PFSK-1 (cell line): ENCODE measurements around the gene ARID3A.

Experiments used
- FOXP2 ChIP-seq: optimal IDR thresholded peaks from 2 replicates; pipeline ENCODE3; 2011; ENCODE audit warnings: borderline replicate concordance, control low read depth, inconsistent platforms; ENCODE audit not compliant: insufficient read depth; ENCODE audit errors: extremely low read length, extremely low read depth
- POLR2AphosphoS5 ChIP-seq: IDR thresholded peaks from 2 replicates; pipeline ENCODE4 v1.6.1; 2012; ENCODE audit warnings: low read depth, mild to moderate bottlenecking, control low read depth, low read length, moderate library complexity
- SIN3A ChIP-seq: IDR thresholded peaks from 2 replicates; pipeline ENCODE4 v1.6.1; 2012; ENCODE audit warnings: mild to moderate bottlenecking, low read length, moderate library complexity, borderline replicate concordance; ENCODE audit not compliant: insufficient read depth
- TAF1 ChIP-seq: IDR thresholded peaks from 2 replicates; pipeline ENCODE4 v1.6.1; 2012; ENCODE audit warnings: low read length, control low read depth, borderline replicate concordance; ENCODE audit not compliant: insufficient read depth
- TF ChIP-seq, protein P1 (sequence below), 2 experiments: IDR thresholded peaks; 2 replicates each; pipeline versions ENCODE4 v1.6.1 to v1.8.0; 2011 to 2012; ENCODE audit warnings: low read depth in 2 of 2, low read length in 2 of 2, control low read depth in 1 of 2, inconsistent platforms in 1 of 2, mild to moderate bottlenecking in 1 of 2, moderate library complexity in 1 of 2; ENCODE audit not compliant: insufficient read depth in 1 of 2

The ARID3A gene

DNA sequence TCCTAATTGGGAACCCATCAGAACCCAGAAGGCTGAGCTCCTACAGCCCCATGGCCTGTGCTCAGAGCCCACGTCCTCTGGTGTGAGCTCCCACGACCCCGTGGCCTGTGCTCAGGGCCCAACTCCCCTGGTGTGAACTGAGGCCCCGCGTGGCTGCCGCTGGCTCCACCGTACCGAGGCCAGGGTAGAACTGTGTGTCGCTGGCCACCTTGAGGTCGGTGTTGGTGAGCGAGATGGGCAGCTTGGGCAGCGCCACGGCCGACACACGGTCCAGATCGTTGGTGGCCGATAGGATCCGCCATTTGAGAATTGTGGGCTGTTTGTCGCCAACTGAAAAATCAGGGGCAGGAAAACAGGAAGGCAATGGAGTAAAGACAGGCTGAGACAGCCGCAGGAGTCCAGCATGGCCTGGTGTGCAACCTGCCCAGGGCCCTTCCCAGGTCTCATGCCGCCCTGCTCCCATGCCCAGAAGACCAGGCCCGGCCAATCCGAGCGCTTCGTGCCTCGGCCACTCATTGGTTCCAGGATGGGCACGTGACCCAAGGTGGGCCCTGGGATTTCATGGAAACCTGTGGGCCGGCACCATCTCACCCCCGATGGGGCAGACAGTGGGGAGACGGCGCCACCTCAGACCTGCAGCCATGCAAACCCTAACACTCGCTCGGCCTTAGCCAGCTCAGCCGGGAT is 44.3 kb upstream of the ARID3A start:
- TF ChIP-seq SIN3A (no peak), POLR2AphosphoS5 (no peak), TAF1 (no peak), FOXP2 (no peak)
- TF ChIP-seq, protein P1, sequence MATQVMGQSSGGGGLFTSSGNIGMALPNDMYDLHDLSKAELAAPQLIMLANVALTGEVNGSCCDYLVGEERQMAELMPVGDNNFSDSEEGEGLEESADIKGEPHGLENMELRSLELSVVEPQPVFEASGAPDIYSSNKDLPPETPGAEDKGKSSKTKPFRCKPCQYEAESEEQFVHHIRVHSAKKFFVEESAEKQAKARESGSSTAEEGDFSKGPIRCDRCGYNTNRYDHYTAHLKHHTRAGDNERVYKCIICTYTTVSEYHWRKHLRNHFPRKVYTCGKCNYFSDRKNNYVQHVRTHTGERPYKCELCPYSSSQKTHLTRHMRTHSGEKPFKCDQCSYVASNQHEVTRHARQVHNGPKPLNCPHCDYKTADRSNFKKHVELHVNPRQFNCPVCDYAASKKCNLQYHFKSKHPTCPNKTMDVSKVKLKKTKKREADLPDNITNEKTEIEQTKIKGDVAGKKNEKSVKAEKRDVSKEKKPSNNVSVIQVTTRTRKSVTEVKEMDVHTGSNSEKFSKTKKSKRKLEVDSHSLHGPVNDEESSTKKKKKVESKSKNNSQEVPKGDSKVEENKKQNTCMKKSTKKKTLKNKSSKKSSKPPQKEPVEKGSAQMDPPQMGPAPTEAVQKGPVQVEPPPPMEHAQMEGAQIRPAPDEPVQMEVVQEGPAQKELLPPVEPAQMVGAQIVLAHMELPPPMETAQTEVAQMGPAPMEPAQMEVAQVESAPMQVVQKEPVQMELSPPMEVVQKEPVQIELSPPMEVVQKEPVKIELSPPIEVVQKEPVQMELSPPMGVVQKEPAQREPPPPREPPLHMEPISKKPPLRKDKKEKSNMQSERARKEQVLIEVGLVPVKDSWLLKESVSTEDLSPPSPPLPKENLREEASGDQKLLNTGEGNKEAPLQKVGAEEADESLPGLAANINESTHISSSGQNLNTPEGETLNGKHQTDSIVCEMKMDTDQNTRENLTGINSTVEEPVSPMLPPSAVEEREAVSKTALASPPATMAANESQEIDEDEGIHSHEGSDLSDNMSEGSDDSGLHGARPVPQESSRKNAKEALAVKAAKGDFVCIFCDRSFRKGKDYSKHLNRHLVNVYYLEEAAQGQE (IDR thresholded peaks at IDR 0.05; ENCODE audit: insufficient read depth in 1 of 2, low read depth in 2 of 2, low read length in 2 of 2), result no peak

DNA sequence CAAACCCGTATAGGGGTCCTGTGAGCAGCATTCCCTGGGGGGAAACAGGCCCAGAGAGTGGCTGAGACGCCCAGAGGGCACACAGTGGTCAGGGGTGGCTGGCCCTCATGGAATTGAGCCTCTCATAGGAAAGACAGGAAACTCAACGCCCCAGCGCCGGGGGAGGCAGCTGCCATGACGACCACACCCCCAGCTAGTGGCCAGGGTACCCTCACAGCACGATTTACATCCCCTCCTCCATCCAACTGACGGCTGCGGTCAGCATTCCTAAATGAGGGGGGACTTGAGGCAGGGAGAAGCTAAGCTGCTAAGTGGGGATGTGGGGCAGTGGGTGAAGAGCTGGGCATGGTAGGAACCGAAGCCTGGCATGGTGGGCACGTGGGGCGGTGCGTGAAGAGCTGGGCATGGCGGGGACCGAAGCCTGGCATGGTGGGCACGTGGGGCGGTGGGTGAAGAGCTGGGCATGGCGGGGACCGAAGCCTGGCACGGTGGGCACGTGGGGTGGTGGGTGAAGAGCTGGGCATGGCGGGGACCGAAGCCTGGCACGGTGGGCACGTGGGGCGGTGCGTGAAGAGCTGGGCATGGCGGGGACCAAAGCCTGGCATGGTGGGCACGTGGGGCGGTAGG is 42.9 kb upstream of the ARID3A start:
- TF ChIP-seq, protein P1 (IDR thresholded peaks at IDR 0.05; ENCODE audit: insufficient read depth in 1 of 2, low read depth in 2 of 2, low read length in 2 of 2), result no peak
- TF ChIP-seq POLR2AphosphoS5 (no peak), FOXP2 (no peak), SIN3A (no peak), TAF1 (no peak)

DNA sequence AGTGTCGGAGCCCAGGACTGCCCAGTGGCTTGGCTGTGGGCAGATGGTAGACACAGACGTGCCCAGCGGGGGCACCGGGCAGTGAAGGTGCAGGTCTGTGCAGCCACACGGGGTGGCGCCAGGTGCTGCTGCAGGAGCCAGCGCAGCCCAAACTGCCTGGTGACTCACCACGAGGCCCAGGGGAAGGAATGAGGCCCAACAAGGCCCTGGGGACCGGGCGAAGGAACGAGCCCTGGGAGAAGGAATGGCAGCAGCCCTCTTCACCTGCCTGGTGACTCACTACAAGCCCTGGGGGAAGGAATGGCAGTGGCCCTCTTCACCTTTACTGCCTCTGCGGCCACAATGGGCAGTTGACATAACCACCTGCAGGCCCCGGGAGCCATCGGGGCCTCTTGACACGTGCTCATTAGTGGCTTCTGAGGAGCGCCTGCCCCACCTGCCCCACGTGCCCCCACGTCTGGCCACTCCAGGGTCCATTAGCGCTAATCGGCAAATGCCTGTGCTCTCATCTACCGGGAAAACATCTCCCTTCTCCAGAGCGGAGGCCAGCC is 42.1 kb upstream of the ARID3A start:
- TF ChIP-seq, protein P1 (IDR thresholded peaks at IDR 0.05; ENCODE audit: insufficient read depth in 1 of 2, low read depth in 2 of 2, low read length in 2 of 2), result no peak
- TF ChIP-seq TAF1, result no peak
- no peak for TF ChIP-seq FOXP2
- no peak for TF ChIP-seq SIN3A
- no peak for TF ChIP-seq POLR2AphosphoS5

- no peak for TF ChIP-seq TAF1
- no peak for TF ChIP-seq SIN3A
- TF ChIP-seq, protein P1 (IDR thresholded peaks at IDR 0.05; ENCODE audit: insufficient read depth in 1 of 2, low read depth in 2 of 2, low read length in 2 of 2), result no peak
- no peak for TF ChIP-seq FOXP2
- TF ChIP-seq POLR2AphosphoS5, result no peak
These were observed 41.2 kb upstream of the ARID3A start for GRCh38 chr19:884420-885211.
